Measurements from ENCODE around the gene SCG5. TPM values are rescaled to one million over a fixed set of nuclear protein-coding genes. Genes with fewer than 3 reads are reported as not detected.

Gene SCG5
- total RNA-seq, 4 donors from 2014 or later: 2.7 to 11.8 (median 8.3) TPM

DNA sequence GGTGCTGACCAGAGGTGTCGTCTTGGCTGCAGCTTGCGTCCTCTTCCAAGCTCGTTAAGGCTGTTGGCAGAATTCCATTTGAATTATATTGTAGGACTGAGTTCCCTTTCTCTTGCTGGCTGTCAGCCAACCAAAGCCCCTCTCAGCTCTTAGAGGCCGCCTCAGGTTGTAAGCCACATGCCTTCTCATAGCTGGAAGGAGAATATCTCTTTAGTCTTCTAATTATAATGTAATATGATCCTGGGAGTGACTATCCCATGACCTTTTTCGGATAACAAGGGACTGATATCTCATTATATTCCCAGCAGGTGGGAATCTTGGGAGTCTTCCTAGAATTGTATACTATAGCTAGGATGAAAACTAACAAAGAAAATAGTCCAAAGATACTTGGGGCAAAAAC, 4.8 kb downstream of the SCG5 start:
- H3K27ac ChIP-seq: no peak overlapping the region
- no peaks in the 10 kb centered on the region for H3K36me3 ChIP-seq
- WGBS, 2 donors: 58 to 61% methylated on average over 5 of the region's 5 CpGs
- DNase-seq: no peak
- no peaks in the 10 kb centered on the region for H3K27me3 ChIP-seq
- no peak for TF ChIP-seq POLR2A (IDR thresholded peaks at IDR 0.05)
- TF ChIP-seq, protein P1, sequence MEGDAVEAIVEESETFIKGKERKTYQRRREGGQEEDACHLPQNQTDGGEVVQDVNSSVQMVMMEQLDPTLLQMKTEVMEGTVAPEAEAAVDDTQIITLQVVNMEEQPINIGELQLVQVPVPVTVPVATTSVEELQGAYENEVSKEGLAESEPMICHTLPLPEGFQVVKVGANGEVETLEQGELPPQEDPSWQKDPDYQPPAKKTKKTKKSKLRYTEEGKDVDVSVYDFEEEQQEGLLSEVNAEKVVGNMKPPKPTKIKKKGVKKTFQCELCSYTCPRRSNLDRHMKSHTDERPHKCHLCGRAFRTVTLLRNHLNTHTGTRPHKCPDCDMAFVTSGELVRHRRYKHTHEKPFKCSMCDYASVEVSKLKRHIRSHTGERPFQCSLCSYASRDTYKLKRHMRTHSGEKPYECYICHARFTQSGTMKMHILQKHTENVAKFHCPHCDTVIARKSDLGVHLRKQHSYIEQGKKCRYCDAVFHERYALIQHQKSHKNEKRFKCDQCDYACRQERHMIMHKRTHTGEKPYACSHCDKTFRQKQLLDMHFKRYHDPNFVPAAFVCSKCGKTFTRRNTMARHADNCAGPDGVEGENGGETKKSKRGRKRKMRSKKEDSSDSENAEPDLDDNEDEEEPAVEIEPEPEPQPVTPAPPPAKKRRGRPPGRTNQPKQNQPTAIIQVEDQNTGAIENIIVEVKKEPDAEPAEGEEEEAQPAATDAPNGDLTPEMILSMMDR (IDR thresholded peaks at IDR 0.05): no peak
- intact Hi-C loops (cut with DNase I): no loop called here
- no peak overlapping the region for H3K4me3 ChIP-seq (replicated peaks in 1 of 3)
- no peaks in the 10 kb centered on the region for H3K9me3 ChIP-seq
- peaks cover 0 to 4% of the 10 kb centered on the region in 2 donors for H3K4me1 ChIP-seq

DNA sequence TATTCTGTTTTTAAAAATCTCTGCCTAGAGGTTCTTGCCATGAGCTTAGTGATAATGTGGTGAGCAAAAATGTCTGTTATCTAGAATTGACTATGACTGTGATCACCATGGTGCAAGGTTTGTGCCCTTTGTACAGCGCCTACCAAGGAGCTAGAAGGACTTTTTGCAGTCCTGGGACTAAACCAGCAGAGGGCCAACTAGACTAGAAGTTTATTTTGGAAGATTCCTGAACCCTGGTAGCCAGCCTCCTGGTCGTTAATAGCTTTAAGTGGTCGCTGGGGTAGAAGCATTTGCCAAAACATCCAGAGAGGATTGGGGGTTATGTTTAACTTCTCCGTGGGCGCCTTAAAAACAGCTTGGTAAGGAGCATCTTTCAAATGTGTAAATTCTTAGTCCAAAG, 7.8 kb downstream of the SCG5 start:
- no peak for TF ChIP-seq POLR2A (IDR thresholded peaks at IDR 0.05)
- TF ChIP-seq, protein P1 (IDR thresholded peaks at IDR 0.05): peak in 3 of 6 experiments; percentile 30 to 42 (median 40)
- DNase-seq: no peak
- H3K27ac ChIP-seq: no peak overlapping the region

DNA sequence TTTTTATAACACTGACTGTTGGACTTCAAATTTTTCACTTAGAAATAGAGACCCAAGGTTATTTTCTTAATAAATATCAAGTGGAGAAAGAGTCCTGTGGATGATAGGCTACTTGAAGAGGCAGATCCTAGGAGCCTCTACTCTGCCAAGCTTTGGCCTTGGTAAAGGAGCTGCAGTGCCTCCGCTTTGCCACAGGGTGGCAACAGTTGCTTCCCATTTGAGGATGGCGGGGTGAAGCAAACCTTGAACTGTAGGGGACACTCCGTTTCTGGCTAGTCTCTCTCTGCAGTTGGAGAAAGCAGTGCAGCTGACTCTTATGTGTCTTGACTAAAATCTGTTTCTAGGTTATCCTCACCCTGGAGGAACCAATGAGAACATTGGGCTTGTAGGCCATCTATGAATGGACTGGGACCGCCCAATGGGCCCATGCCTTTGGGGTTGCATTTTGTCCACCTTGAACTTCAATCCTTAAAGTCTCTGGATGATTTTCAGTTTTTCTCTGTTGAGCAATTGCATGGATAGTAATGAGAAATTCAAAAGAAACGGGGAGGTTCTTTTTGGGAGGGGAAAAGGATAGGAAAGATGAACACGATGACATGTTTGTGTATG, 9.8 kb downstream of the SCG5 start:
- Histone ChIP-seq H3K36me3 (no peaks in the 10 kb centered on the region), H3K4me3 (replicated peaks in 1 of 3) (no peak overlapping the region), H3K27me3 (no peaks in the 10 kb centered on the region), H3K4me1 (no peaks in the 10 kb centered on the region), H3K27ac (no peak overlapping the region), H3K9me3 (no peaks in the 10 kb centered on the region)
- DNase-seq: peak; percentile 44 to 64
- TF ChIP-seq, protein P1 (IDR thresholded peaks at IDR 0.05): peak; percentile 44 to 92 (median 81)
- no peak for TF ChIP-seq POLR2A (IDR thresholded peaks at IDR 0.05)
- intact Hi-C loops (cut with DNase I): no loop called here
- 43 to 45% methylated on average over 6 of the region's 6 CpGs for WGBS, 2 donors

More for the DNA sequence above, 7.8 kb downstream of the SCG5 start:
- Histone ChIP-seq H3K4me3 (replicated peaks in 1 of 3) (no peak overlapping the region), H3K9me3 (no peaks in the 10 kb centered on the region), H3K4me1 (no peaks in the 10 kb centered on the region), H3K27me3 (no peaks in the 10 kb centered on the region), H3K36me3 (no peaks in the 10 kb centered on the region)
- WGBS, 2 donors: 30 to 39% methylated on average over 5 of the region's 5 CpGs
- intact Hi-C loops (cut with DNase I): no loop called here

DNA sequence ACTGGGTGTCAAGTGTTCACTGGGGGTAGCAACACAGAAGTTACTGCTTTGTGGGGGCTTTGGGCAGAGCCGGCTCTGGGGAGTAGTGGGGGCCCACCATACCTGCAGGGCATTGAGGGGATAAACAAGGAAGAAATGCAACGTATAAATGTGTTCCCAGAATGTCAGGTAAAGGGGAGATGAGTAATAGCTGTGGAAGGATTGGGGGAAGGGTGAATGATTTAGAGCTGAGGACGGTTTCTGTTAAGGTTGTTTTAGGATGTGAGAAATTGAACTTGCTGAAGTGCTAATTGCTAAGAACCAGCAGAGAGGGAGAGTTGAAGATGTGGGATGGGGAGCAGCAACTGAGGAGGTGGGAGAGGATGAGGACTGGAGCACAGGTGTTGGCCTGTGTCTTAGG, 10.7 kb downstream of the SCG5 start:
- no peaks in the 10 kb centered on the region for H3K27me3 ChIP-seq
- no peak for DNase-seq
- H3K4me1 ChIP-seq: peaks cover under 1 to 1% of the 10 kb centered on the region in 2 donors
- TF ChIP-seq, protein P1 (IDR thresholded peaks at IDR 0.05): no peak
- TF ChIP-seq POLR2A (IDR thresholded peaks at IDR 0.05): no peak
- H3K9me3 ChIP-seq: no peaks in the 10 kb centered on the region
- H3K36me3 ChIP-seq: no peaks in the 10 kb centered on the region
- 86 to 92% methylated on average over 3 of the region's 3 CpGs for WGBS, 2 donors
- H3K4me3 ChIP-seq (replicated peaks in 1 of 3): no peak overlapping the region
- intact Hi-C loops (cut with DNase I): no loop called here
- no peak overlapping the region for H3K27ac ChIP-seq

DNA sequence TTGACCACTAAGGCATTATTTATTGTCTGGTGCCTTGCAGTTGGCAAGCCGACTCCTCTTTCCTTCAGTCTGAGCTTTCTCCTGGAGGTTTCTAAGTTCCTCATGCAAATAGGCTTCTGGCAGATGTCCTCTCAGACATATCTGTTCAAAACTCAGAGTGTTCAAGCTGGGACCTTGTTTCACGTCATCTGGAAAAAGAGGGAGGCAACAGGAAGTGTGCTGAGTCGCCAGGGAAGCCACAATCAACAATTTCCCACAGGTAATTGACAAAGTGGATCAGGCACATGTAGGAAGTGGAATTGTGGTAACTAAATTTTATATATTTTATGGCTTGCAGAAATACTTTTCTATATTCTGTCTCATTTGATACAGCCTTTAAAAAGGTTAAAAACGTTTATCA, 14.6 kb downstream of the SCG5 start:
- intact Hi-C loops (cut with DNase I): no loop called here
- WGBS, 2 donors: 81 to 82% methylated on average over 4 of the region's 4 CpGs
- H3K36me3 ChIP-seq: no peaks in the 10 kb centered on the region

More for the DNA sequence above, 14.6 kb downstream of the SCG5 start:
- no peak for DNase-seq
- H3K27me3 ChIP-seq: no peaks in the 10 kb centered on the region
- no peak overlapping the region for H3K27ac ChIP-seq
- no peaks in the 10 kb centered on the region for H3K9me3 ChIP-seq
- peaks cover 19 to 22% of the 10 kb centered on the region in 2 donors for H3K4me1 ChIP-seq
- TF ChIP-seq POLR2A (IDR thresholded peaks at IDR 0.05): no peak
- TF ChIP-seq, protein P1 (IDR thresholded peaks at IDR 0.05): no peak
- no peak overlapping the region for H3K4me3 ChIP-seq (replicated peaks in 1 of 3)

Measured in thyroid gland (tissue), 4 donors.